ENCODE measurements around the gene COX4I2.

The COX4I2 gene

GRCh38 chr20:31681769-31682168 lies 44.1 kb downstream of the COX4I2 start:
- POLR2A ChIA-PET = no interaction called here
- TF ChIP-seq FOXK2 (IDR thresholded peaks at IDR 0.05) (no peak), FOXA1 (IDR thresholded peaks at IDR 0.05) (no peak), NFRKB (IDR thresholded peaks at IDR 0.05) (no peak), LEF1 (IDR thresholded peaks at IDR 0.05; ENCODE audit: borderline replicate concordance) (no peak), CTBP1 (IDR thresholded peaks at IDR 0.05; ENCODE audit: borderline replicate concordance) (no peak), ZNF384 (IDR thresholded peaks at IDR 0.05) (no peak), ARNT (IDR thresholded peaks at IDR 0.05) (no peak), BHLHE40 (IDR thresholded peaks at IDR 0.05; ENCODE audit: borderline replicate concordance) (no peak), HDGF (IDR thresholded peaks at IDR 0.05; ENCODE audit: borderline replicate concordance) (no peak), FOXM1 (IDR thresholded peaks at IDR 0.05; ENCODE audit: borderline replicate concordance) (no peak), ELF4 (IDR thresholded peaks at IDR 0.05) (no peak), SUZ12 (IDR thresholded peaks at IDR 0.05) (no peak), PKNOX1 (IDR thresholded peaks at IDR 0.05) (no peak), TARDBP (IDR thresholded peaks at IDR 0.05) (no peak)
- DNase-seq (ENCODE audit: extremely low spot score) = no peak
- CTCF ChIA-PET = no interaction called here

GRCh38 chr20:31682352-31682751 lies 44.6 kb downstream of the COX4I2 start:
- POLR2A ChIA-PET = no interaction called here
- DNase-seq (ENCODE audit: extremely low spot score) = no peak
- CTCF ChIA-PET = interaction anchor here (0.5 kb wide), 1 partner anchor 154 kb away, joined by 3 read pairs; no protein-coding TSS in a partner anchor
- TF ChIP-seq LEF1 (IDR thresholded peaks at IDR 0.05; ENCODE audit: borderline replicate concordance) (no peak), L3MBTL2 (conservative IDR thresholded peaks at IDR 0.05) (no peak), TARDBP (IDR thresholded peaks at IDR 0.05) (no peak), FOXM1 (IDR thresholded peaks at IDR 0.05; ENCODE audit: borderline replicate concordance) (no peak), FOXA1 (IDR thresholded peaks at IDR 0.05) (no peak), ARNT (IDR thresholded peaks at IDR 0.05) (no peak), HDGF (IDR thresholded peaks at IDR 0.05; ENCODE audit: borderline replicate concordance) (no peak), NFRKB (IDR thresholded peaks at IDR 0.05) (no peak), FOXK2 (IDR thresholded peaks at IDR 0.05) (no peak), SUZ12 (IDR thresholded peaks at IDR 0.05) (no peak), PKNOX1 (IDR thresholded peaks at IDR 0.05) (no peak), CTBP1 (IDR thresholded peaks at IDR 0.05; ENCODE audit: borderline replicate concordance) (no peak), SP1 (IDR thresholded peaks at IDR 0.05) (no peak), ZNF384 (IDR thresholded peaks at IDR 0.05) (no peak), BHLHE40 (IDR thresholded peaks at IDR 0.05; ENCODE audit: borderline replicate concordance) (no peak), ELF4 (IDR thresholded peaks at IDR 0.05) (no peak)

- no peak for DNase-seq (ENCODE audit: extremely low spot score)
- CTCF ChIA-PET = no interaction called here
- POLR2A ChIA-PET = no interaction called here
- TF ChIP-seq L3MBTL2 (conservative IDR thresholded peaks at IDR 0.05) (no peak), ARNT (IDR thresholded peaks at IDR 0.05) (no peak), FOXM1 (IDR thresholded peaks at IDR 0.05; ENCODE audit: borderline replicate concordance) (no peak), SP1 (IDR thresholded peaks at IDR 0.05) (no peak), TARDBP (IDR thresholded peaks at IDR 0.05) (no peak), NFRKB (IDR thresholded peaks at IDR 0.05) (no peak), FOXK2 (IDR thresholded peaks at IDR 0.05) (no peak), CTBP1 (IDR thresholded peaks at IDR 0.05; ENCODE audit: borderline replicate concordance) (no peak), PKNOX1 (IDR thresholded peaks at IDR 0.05) (no peak), SUZ12 (IDR thresholded peaks at IDR 0.05) (no peak), BHLHE40 (IDR thresholded peaks at IDR 0.05; ENCODE audit: borderline replicate concordance) (no peak), HDGF (IDR thresholded peaks at IDR 0.05; ENCODE audit: borderline replicate concordance) (no peak), ZNF384 (IDR thresholded peaks at IDR 0.05) (no peak), FOXA1 (IDR thresholded peaks at IDR 0.05) (no peak)
Observed at GRCh38 chr20:31682927-31683326, 45.2 kb downstream of the COX4I2 start.

GRCh38 chr20:31684153-31685015 lies 46.7 kb downstream of the COX4I2 start:
- TF ChIP-seq TARDBP (IDR thresholded peaks at IDR 0.05) = no peak
- DNase-seq (ENCODE audit: extremely low spot score) = no peak
- CTCF ChIA-PET = interaction anchor here (0.6 to 1.4 kb wide), 2 partner anchors 17 to 23 kb away, joined by 3 read pairs; no protein-coding TSS in a partner anchor
- POLR2A ChIA-PET = interaction anchor here (0.6 kb wide), 1 partner anchor 679 kb away, joined by 3 read pairs; no protein-coding TSS in a partner anchor

GRCh38 chr20:31685853-31686643 lies 48.3 kb downstream of the COX4I2 start:
- POLR2A ChIA-PET = no interaction called here
- TF ChIP-seq CTBP1 (IDR thresholded peaks at IDR 0.05; ENCODE audit: borderline replicate concordance) (no peak), L3MBTL2 (conservative IDR thresholded peaks at IDR 0.05) (no peak), TARDBP (IDR thresholded peaks at IDR 0.05) (no peak), SUZ12 (IDR thresholded peaks at IDR 0.05) (no peak), FOXA1 (IDR thresholded peaks at IDR 0.05) (no peak), ELF4 (IDR thresholded peaks at IDR 0.05) (no peak), ZNF384 (IDR thresholded peaks at IDR 0.05) (no peak), LEF1 (IDR thresholded peaks at IDR 0.05; ENCODE audit: borderline replicate concordance) (no peak), FOXK2 (IDR thresholded peaks at IDR 0.05) (no peak), HDGF (IDR thresholded peaks at IDR 0.05; ENCODE audit: borderline replicate concordance) (no peak), NFRKB (IDR thresholded peaks at IDR 0.05) (no peak), BHLHE40 (IDR thresholded peaks at IDR 0.05; ENCODE audit: borderline replicate concordance) (no peak), FOXM1 (IDR thresholded peaks at IDR 0.05; ENCODE audit: borderline replicate concordance) (no peak), ARNT (IDR thresholded peaks at IDR 0.05) (no peak)

More at GRCh38 chr20:31685853-31686643, 48.3 kb downstream of the COX4I2 start:
- CTCF ChIA-PET = interaction anchor here (0.7 kb wide), 1 partner anchor 25 kb away, joined by 5 read pairs; no protein-coding TSS in a partner anchor
- no peak for DNase-seq (ENCODE audit: extremely low spot score)
